Measurements from ENCODE around the gene AP1S3.
"Not testable (repeated sequence)": the region's sequence is repeated elsewhere in the genome, so short reads cannot be mapped to it uniquely, and the experiment has no call there.

AP1S3 gene

GRCh38 chr2:223837287-223838061 lies at the start of gene AP1S3:
Gene AP1S3, minus strand, starts transcription at chr2:223837582. Its CDS starts 132 bp downstream, at chr2:223837450.
- DNase-seq (ENCODE audit: low read depth) = peak; percentile 62

- no peak for DNase-seq (ENCODE audit: low read depth)
Observed at GRCh38 chr2:223887127-223887526, 49.7 kb upstream of the AP1S3 start.

- DNase-seq (ENCODE audit: low read depth) = no peak
Observed at GRCh38 chr2:223886726-223887125, 49.3 kb upstream of the AP1S3 start.

GRCh38 chr2:223884399-223884798 lies 47.0 kb upstream of the AP1S3 start:
- no peak for DNase-seq (ENCODE audit: low read depth)

GRCh38 chr2:223882715-223883114 lies 45.3 kb upstream of the AP1S3 start:
- no peak for DNase-seq (ENCODE audit: low read depth)

- no peak for DNase-seq (ENCODE audit: low read depth)
Observed at GRCh38 chr2:223880796-223881195, 43.4 kb upstream of the AP1S3 start.

- DNase-seq (ENCODE audit: low read depth) = no peak
Observed at GRCh38 chr2:223877721-223878410, 40.5 kb upstream of the AP1S3 start.

- no peak for DNase-seq (ENCODE audit: low read depth)
Observed at GRCh38 chr2:223873672-223874071, 36.3 kb upstream of the AP1S3 start.

- not testable (repeated sequence) for DNase-seq (ENCODE audit: low read depth)
Observed at GRCh38 chr2:223872772-223873171, 35.4 kb upstream of the AP1S3 start.

- not testable (repeated sequence) for DNase-seq (ENCODE audit: low read depth)
Observed at GRCh38 chr2:223871661-223872060, 34.3 kb upstream of the AP1S3 start.

GRCh38 chr2:223870840-223871611 lies 33.6 kb upstream of the AP1S3 start:
- no peak for DNase-seq (ENCODE audit: low read depth)

GRCh38 chr2:223868005-223868404 lies 30.6 kb upstream of the AP1S3 start:
- no peak for DNase-seq (ENCODE audit: low read depth)

GRCh38 chr2:223865907-223866508 lies 28.6 kb upstream of the AP1S3 start:
- DNase-seq (ENCODE audit: low read depth) = no peak

- DNase-seq (ENCODE audit: low read depth) = peak; percentile 2
Observed at GRCh38 chr2:223865124-223865523, 27.7 kb upstream of the AP1S3 start.

GRCh38 chr2:223863491-223863890 lies 26.1 kb upstream of the AP1S3 start:
- no peak for DNase-seq (ENCODE audit: low read depth)

- DNase-seq (ENCODE audit: low read depth) = no peak
Observed at GRCh38 chr2:223860809-223861738, 23.7 kb upstream of the AP1S3 start.

GRCh38 chr2:223859070-223859469 lies 21.7 kb upstream of the AP1S3 start:
- no peak for DNase-seq (ENCODE audit: low read depth)

- DNase-seq (ENCODE audit: low read depth) = no peak
Observed at GRCh38 chr2:223856584-223856983, 19.2 kb upstream of the AP1S3 start.

GRCh38 chr2:223856021-223856420 lies 18.6 kb upstream of the AP1S3 start:
- DNase-seq (ENCODE audit: low read depth) = no peak

- DNase-seq (ENCODE audit: low read depth) = no peak
Observed at GRCh38 chr2:223855426-223855825, 18.0 kb upstream of the AP1S3 start.

- DNase-seq (ENCODE audit: low read depth) = no peak
Observed at GRCh38 chr2:223854741-223855140, 17.4 kb upstream of the AP1S3 start.

All from T-helper 22 cell (primary cell).